CD4-positive, alpha-beta T cell treated with Interleukin-2 at 100 ng/mL for 4 hours (primary cell): Measurements from ENCODE around the gene NRXN3.

Experiments used
- DNase-seq: peaks from one replicate; pipeline ENCODE4 v3.0.0-alpha.2; 2020; ENCODE audit warnings: low spot score

Gene NRXN3

GRCh38 chr14:79639613-79640012 lies 1469.4 kb downstream of the NRXN3 start:
- DNase-seq = no peak

GRCh38 chr14:79641371-79641770 lies 1471.2 kb downstream of the NRXN3 start:
- DNase-seq = no peak

GRCh38 chr14:79643132-79643531 lies 1473.0 kb downstream of the NRXN3 start:
- no peak for DNase-seq

- no peak for DNase-seq
Observed at GRCh38 chr14:79645753-79646362, 1475.7 kb downstream of the NRXN3 start.

GRCh38 chr14:79649856-79650255 lies 1479.7 kb downstream of the NRXN3 start:
- DNase-seq = no peak

GRCh38 chr14:79652513-79653307 lies 1482.5 kb downstream of the NRXN3 start:
- DNase-seq = no peak

GRCh38 chr14:79656056-79656455 lies 1485.9 kb downstream of the NRXN3 start:
- no peak for DNase-seq

- no peak for DNase-seq
Observed at GRCh38 chr14:79656496-79656895, 1486.3 kb downstream of the NRXN3 start.

- no peak for DNase-seq
Observed at GRCh38 chr14:79658221-79658620, 1488.0 kb downstream of the NRXN3 start.

GRCh38 chr14:79658769-79659168 lies 1488.6 kb downstream of the NRXN3 start:
- no peak for DNase-seq

- no peak for DNase-seq
Observed at GRCh38 chr14:79660053-79660939, 1490.1 kb downstream of the NRXN3 start.

- no peak for DNase-seq
Observed at GRCh38 chr14:79661752-79662151, 1491.6 kb downstream of the NRXN3 start.

- no peak for DNase-seq
Observed at GRCh38 chr14:79663453-79663852, 1493.3 kb downstream of the NRXN3 start.

GRCh38 chr14:79665556-79665955 lies 1495.4 kb downstream of the NRXN3 start:
- DNase-seq = no peak

- no peak for DNase-seq
Observed at GRCh38 chr14:79668951-79669350, 1498.8 kb downstream of the NRXN3 start.

GRCh38 chr14:79670811-79671210 lies 1500.6 kb downstream of the NRXN3 start:
- DNase-seq = no peak

- DNase-seq = no peak
Observed at GRCh38 chr14:79680087-79680486, 1509.9 kb downstream of the NRXN3 start.

- no peak for DNase-seq
Observed at GRCh38 chr14:79686196-79686595, 1516.0 kb downstream of the NRXN3 start.

GRCh38 chr14:79690960-79691359 lies 1520.8 kb downstream of the NRXN3 start:
- DNase-seq = no peak

- DNase-seq = no peak
Observed at GRCh38 chr14:79693935-79694334, 1523.8 kb downstream of the NRXN3 start.

GRCh38 chr14:79695307-79695706 lies 1525.1 kb downstream of the NRXN3 start:
- DNase-seq = no peak

GRCh38 chr14:79698298-79698711 lies 1528.1 kb downstream of the NRXN3 start:
- no peak for DNase-seq

GRCh38 chr14:79699206-79699605 lies 1529.0 kb downstream of the NRXN3 start:
- DNase-seq = no peak
